GM15510 (cell line): ENCODE data around the gene DPF1.

ENCODE experiments used
- POLR2A ChIP-seq: IDR thresholded peaks from 3 replicates; pipeline ENCODE4 v1.6.1; 2011; ENCODE audit warnings: borderline replicate concordance; ENCODE audit not compliant: insufficient read length; ENCODE audit errors: extremely low read depth

DPF1 gene

GRCh38 chr19:38209152-38209551 is 14.9 kb downstream of the DPF1 start:
- no peak for TF ChIP-seq POLR2A

- no peak for TF ChIP-seq POLR2A
These were observed 15.5 kb downstream of the DPF1 start for GRCh38 chr19:38208571-38208970.

- no peak for TF ChIP-seq POLR2A
These were observed 16.5 kb downstream of the DPF1 start for GRCh38 chr19:38207543-38207942.

GRCh38 chr19:38206928-38207327 is 17.1 kb downstream of the DPF1 start:
- TF ChIP-seq POLR2A: no peak

- no peak for TF ChIP-seq POLR2A
These were observed 17.8 kb downstream of the DPF1 start for GRCh38 chr19:38206006-38206745.

- no peak for TF ChIP-seq POLR2A
These were observed 19.3 kb downstream of the DPF1 start for GRCh38 chr19:38204728-38205127.

- TF ChIP-seq POLR2A: no peak
These were observed 19.9 kb downstream of the DPF1 start for GRCh38 chr19:38204096-38204495.

- no peak for TF ChIP-seq POLR2A
These were observed 20.8 kb downstream of the DPF1 start for GRCh38 chr19:38203197-38203596.

GRCh38 chr19:38202504-38202903 is 21.5 kb downstream of the DPF1 start:
- no peak for TF ChIP-seq POLR2A

GRCh38 chr19:38201731-38202130 is 22.3 kb downstream of the DPF1 start:
- no peak for TF ChIP-seq POLR2A

GRCh38 chr19:38199340-38199739 is 24.7 kb downstream of the DPF1 start:
- no peak for TF ChIP-seq POLR2A

GRCh38 chr19:38197937-38198704 is 25.9 kb downstream of the DPF1 start:
- no peak for TF ChIP-seq POLR2A

- TF ChIP-seq POLR2A: no peak
These were observed 26.9 kb downstream of the DPF1 start for GRCh38 chr19:38196948-38197656.

- no peak for TF ChIP-seq POLR2A
These were observed 27.7 kb downstream of the DPF1 start for GRCh38 chr19:38196245-38196837.

GRCh38 chr19:38195237-38195636 is 28.8 kb downstream of the DPF1 start:
- TF ChIP-seq POLR2A: no peak
